SK-N-DZ (cell line): ENCODE data around the gene DVL1.

Experiments
- DNase-seq: peaks from one replicate; pipeline ENCODE4 v3.0.0-alpha.2; 2015; ENCODE audit warnings: low spot score

The DVL1 gene

DNA sequence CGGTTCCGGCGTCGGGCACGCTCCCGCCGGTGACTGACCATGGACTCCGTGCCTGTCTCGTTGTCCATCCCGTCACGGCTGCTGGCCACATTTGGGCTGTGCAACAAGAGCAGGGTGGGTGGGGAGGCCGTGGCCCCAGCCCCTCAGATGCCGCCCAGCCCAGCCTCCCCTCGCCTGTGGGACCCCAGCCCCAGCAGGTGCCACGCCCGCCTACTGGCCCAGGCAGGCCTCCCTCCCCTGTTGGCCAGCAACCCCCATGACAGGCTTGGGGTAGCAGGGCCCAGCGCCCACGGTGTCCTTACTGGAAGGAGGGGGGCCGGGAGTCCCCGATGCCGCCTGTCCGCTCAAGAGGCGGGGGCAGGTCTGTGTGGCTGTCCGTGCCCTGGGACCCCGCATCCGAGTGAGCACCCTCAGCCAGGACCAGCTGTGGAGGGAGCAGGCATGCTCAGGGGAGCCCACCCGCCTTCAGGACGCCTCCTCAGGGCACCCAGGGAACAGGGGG, 7.1 kb downstream of the DVL1 start:
- no peak for DNase-seq

GRCh38 chr1:1341549-1342021, 7.6 kb downstream of the DVL1 start:
- no peak for DNase-seq

- no peak for DNase-seq
Observed at GRCh38 chr1:1340791-1341548, 8.2 kb downstream of the DVL1 start.

DNA sequence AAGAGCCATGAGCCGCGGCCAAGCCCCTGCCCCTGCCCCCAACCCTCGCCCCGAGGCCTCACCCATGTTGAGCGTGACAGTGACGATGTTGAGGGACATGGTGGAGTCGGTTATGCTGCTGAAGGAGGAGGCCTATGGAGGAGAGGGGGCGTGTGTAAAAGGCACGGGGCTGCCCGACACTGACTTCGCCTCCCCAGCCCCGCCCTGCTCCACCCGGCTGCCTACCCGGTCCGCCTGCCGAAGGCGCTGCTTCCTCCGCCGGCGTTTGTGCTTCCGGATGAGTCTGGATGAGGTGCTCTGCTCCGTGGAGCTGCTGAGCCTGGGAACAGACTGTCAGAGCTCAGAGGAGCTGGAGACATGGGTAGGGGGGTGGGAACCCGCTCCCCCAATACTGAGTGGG, 9.0 kb downstream of the DVL1 start:
- no peak for DNase-seq

- DNase-seq = no peak
Observed at GRCh38 chr1:1338278-1338677, 10.9 kb downstream of the DVL1 start.

- DNase-seq = no peak
Observed at GRCh38 chr1:1337793-1338147, 11.4 kb downstream of the DVL1 start.

DNA sequence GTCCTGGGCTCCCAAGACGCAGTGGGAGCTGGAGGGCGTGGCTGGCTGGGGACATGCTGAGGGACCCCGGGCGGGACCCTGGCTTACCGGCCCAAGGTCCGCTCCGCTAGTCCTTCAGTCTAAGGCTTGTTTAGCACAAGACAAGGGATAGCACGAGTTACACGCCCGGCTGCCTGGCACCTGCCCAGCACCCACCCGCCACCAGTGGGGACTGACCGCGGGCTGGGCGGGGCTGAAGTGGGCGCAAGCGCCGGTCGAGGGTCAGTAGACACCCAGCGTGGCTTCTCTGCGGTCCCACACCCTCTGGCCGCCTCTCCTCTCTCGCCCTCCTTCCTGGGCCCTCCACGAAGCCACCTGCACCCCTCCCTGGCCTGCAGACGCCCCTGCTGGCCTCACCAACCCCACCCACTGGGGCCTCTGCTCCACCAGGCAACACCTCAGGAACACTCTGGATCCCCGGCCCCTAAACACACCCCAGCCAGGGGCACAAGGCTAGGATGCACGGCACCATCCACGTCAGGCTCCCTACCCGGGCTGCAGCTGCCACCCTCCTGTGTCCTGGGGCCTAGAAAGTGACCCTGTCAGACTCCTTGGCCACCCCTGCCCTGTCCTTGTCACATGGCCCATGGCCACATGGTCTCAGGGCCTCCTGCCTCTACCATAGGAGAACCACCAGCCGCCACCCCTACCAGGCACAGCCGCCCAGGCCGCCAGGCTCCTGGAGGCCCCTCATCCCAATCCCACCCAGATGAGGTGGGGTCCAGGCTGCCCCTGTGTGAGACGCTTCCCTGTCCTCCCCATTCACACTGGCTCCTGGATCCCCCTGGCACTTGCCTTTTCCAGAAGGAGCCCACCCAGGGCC, 12.1 kb downstream of the DVL1 start:
- no peak for DNase-seq

DNA sequence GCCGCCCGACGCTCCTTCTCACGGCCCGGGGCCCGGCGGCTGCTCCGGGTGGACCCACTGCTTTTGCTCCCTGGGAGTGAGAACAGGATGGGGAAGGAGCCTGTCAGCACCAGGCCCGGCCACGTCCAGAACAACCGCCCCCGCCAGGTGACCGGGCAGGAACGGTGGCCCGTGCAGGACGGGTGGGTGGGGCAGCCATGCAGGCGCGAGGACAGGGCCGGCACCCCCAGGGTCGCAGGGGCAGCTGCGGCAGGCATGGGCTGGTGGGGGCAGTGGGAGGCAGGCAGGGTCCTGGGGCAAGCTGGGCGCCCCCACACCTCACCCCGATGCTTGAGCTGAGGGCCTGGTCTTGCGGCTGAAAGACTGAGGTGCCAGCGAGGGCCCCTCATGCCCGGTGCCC, 12.8 kb downstream of the DVL1 start:
- DNase-seq = no peak

DNA sequence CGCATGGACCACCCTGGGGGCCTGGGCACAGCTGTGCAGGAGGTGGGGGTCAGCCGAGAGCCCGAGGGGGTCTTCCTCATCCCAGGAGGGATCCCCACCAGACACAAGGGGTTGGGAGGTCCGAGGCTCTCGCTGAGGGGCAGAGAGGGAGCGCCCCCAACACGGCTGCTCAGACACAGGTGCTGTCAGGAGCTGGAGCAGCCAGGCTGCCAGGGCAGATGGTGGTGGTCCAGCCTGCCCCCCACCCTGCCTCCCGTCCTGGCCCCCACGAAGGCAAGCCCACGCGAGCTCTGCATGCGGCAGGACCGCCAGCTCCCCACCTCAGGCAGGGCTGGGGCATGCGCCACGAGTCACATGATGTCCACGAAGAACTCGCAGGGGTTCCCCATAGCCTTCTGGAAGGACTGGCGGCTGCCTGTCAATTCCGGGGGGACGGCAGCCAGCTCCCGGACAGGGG, 13.4 kb downstream of the DVL1 start:
- DNase-seq = no peak

GRCh38 chr1:1335283-1335682, 13.9 kb downstream of the DVL1 start:
- no peak for DNase-seq

- DNase-seq = no peak
Observed at GRCh38 chr1:1334835-1335234, 14.4 kb downstream of the DVL1 start.

- DNase-seq = no peak
Observed at GRCh38 chr1:1333551-1334241, 15.5 kb downstream of the DVL1 start.

DNA sequence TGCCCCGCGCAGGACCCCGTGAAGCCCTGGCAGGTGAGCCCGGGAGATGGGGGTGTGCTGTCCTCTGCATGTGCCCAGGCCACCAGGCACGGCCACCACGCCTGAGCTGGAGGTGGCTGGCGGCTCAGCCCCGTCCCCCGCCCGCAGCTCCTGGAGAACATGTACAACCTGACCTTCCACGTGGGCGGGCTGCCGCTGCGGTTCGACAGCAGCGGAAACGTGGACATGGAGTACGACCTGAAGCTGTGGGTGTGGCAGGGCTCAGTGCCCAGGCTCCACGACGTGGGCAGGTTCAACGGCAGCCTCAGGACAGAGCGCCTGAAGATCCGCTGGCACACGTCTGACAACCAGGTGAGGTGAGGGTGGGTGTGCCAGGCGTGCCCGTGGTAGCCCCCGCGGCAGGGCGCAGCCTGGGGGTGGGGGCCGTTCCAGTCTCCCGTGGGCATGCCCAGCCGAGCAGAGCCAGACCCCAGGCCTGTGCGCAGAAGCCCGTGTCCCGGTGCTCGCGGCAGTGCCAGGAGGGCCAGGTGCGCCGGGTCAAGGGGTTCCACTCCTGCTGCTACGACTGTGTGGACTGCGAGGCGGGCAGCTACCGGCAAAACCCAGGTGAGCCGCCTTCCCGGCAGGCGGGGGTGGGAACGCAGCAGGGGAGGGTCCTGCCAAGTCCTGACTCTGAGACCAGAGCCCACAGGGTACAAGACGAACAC, 16.3 kb downstream of the DVL1 start:
- DNase-seq = no peak

DNA sequence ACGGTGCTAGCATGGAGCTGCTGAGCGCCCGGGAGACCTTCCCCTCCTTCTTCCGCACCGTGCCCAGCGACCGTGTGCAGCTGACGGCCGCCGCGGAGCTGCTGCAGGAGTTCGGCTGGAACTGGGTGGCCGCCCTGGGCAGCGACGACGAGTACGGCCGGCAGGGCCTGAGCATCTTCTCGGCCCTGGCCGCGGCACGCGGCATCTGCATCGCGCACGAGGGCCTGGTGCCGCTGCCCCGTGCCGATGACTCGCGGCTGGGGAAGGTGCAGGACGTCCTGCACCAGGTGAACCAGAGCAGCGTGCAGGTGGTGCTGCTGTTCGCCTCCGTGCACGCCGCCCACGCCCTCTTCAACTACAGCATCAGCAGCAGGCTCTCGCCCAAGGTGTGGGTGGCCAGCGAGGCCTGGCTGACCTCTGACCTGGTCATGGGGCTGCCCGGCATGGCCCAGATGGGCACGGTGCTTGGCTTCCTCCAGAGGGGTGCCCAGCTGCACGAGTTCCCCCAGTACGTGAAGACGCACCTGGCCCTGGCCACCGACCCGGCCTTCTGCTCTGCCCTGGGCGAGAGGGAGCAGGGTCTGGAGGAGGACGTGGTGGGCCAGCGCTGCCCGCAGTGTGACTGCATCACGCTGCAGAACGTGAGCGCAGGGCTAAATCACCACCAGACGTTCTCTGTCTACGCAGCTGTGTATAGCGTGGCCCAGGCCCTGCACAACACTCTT, 17.0 kb downstream of the DVL1 start:
- DNase-seq = no peak

DNA sequence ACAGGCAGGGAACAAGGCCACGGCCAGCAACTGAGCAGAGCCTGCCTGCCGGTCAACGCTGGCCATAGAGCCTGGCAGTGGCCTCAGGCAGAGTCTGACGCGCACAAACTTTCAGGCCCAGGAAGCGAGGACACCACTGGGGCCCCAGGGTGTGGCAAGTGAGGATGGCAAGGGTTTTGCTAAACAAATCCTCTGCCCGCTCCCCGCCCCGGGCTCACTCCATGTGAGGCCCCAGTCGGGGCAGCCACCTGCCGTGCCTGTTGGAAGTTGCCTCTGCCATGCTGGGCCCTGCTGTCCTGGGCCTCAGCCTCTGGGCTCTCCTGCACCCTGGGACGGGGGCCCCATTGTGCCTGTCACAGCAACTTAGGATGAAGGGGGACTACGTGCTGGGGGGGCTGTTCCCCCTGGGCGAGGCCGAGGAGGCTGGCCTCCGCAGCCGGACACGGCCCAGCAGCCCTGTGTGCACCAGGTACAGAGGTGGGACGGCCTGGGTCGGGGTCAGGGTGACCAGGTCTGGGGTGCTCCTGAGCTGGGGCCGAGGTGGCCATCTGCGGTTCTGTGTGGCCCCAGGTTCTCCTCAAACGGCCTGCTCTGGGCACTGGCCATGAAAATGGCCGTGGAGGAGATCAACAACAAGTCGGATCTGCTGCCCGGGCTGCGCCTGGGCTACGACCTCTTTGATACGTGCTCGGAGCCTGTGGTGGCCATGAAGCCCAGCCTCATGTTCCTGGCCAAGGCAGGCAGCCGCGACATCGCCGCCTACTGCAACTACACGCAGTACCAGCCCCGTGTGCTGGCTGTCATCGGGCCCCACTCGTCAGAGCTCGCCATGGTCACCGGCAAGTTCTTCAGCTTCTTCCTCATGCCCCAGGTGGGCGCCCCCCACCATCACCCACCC, 17.9 kb downstream of the DVL1 start, which contains the start of gene TAS1R3:
TSS of gene TAS1R3 (plus strand) at position 213 of the 898 bp plus-strand sequence. CDS start at position 279, 66 bp downstream.
- no peak for DNase-seq

DNA sequence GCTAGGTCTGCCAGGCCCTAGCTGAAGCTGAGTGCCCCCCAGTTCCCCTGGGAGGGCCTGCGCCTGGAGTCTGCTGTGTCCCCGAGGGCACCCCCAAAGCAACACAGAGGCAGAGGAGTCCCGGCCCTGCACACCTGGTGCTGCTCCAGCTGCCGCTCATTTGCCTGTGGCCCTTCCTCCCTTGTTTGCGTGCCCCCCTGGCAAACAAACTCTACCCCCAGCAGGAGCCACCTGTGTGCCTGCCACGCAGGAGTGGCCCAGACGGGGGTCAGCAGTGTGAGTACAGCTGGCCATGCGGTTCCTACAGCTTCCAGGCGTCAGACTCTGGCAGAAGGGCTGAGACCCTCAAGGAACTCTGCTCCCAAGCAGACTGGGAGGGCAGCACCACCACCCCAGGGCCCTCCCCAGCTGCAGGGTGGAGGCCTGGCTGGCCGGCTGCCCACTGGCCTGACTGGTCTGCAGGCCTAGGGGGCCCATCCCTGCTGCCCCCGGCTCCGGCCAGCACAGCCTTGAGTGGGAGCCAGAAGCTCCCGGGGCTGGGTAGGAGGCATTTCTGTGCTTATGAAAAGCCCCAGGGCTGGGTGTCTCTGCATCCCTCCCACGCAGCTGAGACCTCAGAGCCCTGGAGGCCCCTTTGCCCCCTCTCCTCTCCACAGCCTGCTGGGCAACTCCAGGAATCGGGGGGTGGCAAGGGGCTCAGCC, 18.7 kb downstream of the DVL1 start:
- DNase-seq = no peak

GRCh38 chr1:1329304-1330210, 19.7 kb downstream of the DVL1 start:
- no peak for DNase-seq

- DNase-seq = no peak
Observed at GRCh38 chr1:1328254-1328653, 21.0 kb downstream of the DVL1 start.
